HCT116 (cell line): Measurements from ENCODE around the gene NHSL1. TPM values are rescaled to one million over a fixed set of nuclear protein-coding genes. Genes with fewer than 3 reads are reported as not detected.

ENCODE experiments used
- ATAC-seq: fragments of 200-7000 bp; cut with Tn5 transposase; 2 replicates; pipeline ENCODE4 v1.9.1; 2020; ENCODE audit warnings: mild to moderate bottlenecking, moderate library complexity
- BruUV-seq: library from RNA; stranded (reverse); fragments of 400-500 nt; replicated peaks from 2 replicates; lab custom pipeline; 2021; lab: Mats Ljungman, UMichigan
- CTCF ChIA-PET: fragments of 300-600 bp; sonication (Branson Sonifier 250); formaldehyde crosslinking; loops from one replicate; lab custom pipeline; 2021; ENCODE audit warnings: antibody characterized with exemption; lab: Charles Lee
- POLR2A ChIA-PET: fragments of 300-600, 350-600 bp; sonication (Branson Sonifier 250); formaldehyde crosslinking; loops from one replicate; lab custom pipeline; 2021; ENCODE audit warnings: antibody characterized with exemption; lab: Charles Lee
- RAD21 ChIA-PET, 2 experiments: fragments of 300-600 bp; sonication (Branson Sonifier 250); formaldehyde crosslinking; loops; one replicate each; lab custom pipeline; 2023; ENCODE audit warnings: low total read pairs in 2 of 2; ENCODE audit not compliant: uncharacterized antibody in 2 of 2, unreplicated experiment in 2 of 2, low non-redundant PET in 1 of 2; lab: Charles Lee
- DNase-seq: peaks from one replicate; pipeline ENCODE4 v3.0.0-alpha.2; 2010; ENCODE audit warnings: low read depth, low spot score
- H2AFZ ChIP-seq: fragments of 200-600 bp; shearing (Covaris generic), sonication (generic); 2 replicates; pipeline ENCODE4 v1.6.1; 2017; ENCODE audit warnings: low read depth, mixed run types, mixed read lengths, antibody characterized with exemption, low read length; ENCODE audit not compliant: poor library complexity, severe bottlenecking
- H3K27ac ChIP-seq: 2 replicates; pipeline ENCODE4 v1.5.1; 2012; ENCODE audit warnings: low read depth, low read length
- H3K27me3 ChIP-seq: fragments of 200-600 bp; sonication (generic); 2 replicates; pipeline ENCODE4 v1.6.1; 2016; ENCODE audit warnings: mixed run types, low read length, mixed read lengths; ENCODE audit not compliant: insufficient read depth
- H3K36me3 ChIP-seq, 2 experiments: fragments of 200-500 bp in 1 of 2; fragments of 200-600 bp in 1 of 2; sonication (Bioruptor generic) in 1 of 2; sonication (generic) in 1 of 2; 2 replicates each; pipeline versions ENCODE4 v1.5.1 to v1.6.1; 2014 to 2016; ENCODE audit warnings: low read length in 2 of 2, inconsistent platforms in 1 of 2, mixed read lengths in 1 of 2, mixed run types in 1 of 2; ENCODE audit not compliant: insufficient read depth in 2 of 2, control insufficient read depth in 1 of 2
- H3K4me1 ChIP-seq, 2 experiments: fragments of 200-600 bp in 1 of 2; sonication (generic) in 1 of 2; 2 replicates each; pipeline versions ENCODE4 v1.5.1 to v1.6.1; 2012 to 2017; ENCODE audit warnings: low read length in 2 of 2, inconsistent platforms in 1 of 2, mild to moderate bottlenecking in 1 of 2, mixed read lengths in 1 of 2, mixed run types in 1 of 2, moderate library complexity in 1 of 2; ENCODE audit not compliant: insufficient read depth in 2 of 2, control insufficient read depth in 1 of 2
- H3K4me2 ChIP-seq: fragments of 200-600 bp; sonication (generic); 2 replicates; pipeline ENCODE4 v1.6.1; 2017; ENCODE audit warnings: mixed run types, low read length, mixed read lengths
- H3K4me3 ChIP-seq, 2 experiments: fragments of 200-600 bp in 1 of 2; sonication (generic) in 1 of 2; replicated peaks in 1 of 2; 2 replicates each; pipeline ENCODE4 v1.5.1; 2011 to 2016; ENCODE audit warnings: low read length in 2 of 2, control low read depth in 1 of 2, low read depth in 1 of 2, mild to moderate bottlenecking in 1 of 2, mixed read lengths in 1 of 2, mixed run types in 1 of 2
- H3K79me2 ChIP-seq: fragments of 200-600 bp; sonication (generic); 2 replicates; pipeline ENCODE4 v1.6.1; 2017; ENCODE audit warnings: mild to moderate bottlenecking, mixed run types, low read length, moderate library complexity, mixed read lengths; ENCODE audit not compliant: insufficient read depth
- H3K9ac ChIP-seq: fragments of 200-600 bp; sonication (generic); 2 replicates; pipeline ENCODE4 v1.6.1; 2016; ENCODE audit warnings: low read length, mixed read lengths
- H3K9me2 ChIP-seq: fragments of 200-600 bp; sonication (generic), shearing (Covaris generic); 2 replicates; pipeline ENCODE4 v1.6.1; 2017; ENCODE audit warnings: mixed run types, mild to moderate bottlenecking, moderate library complexity; ENCODE audit not compliant: insufficient read depth
- H3K9me3 ChIP-seq, 2 experiments: fragments of 200-500 bp in 1 of 2; fragments of 200-600 bp in 1 of 2; sonication (Bioruptor generic) in 1 of 2; sonication (generic) in 1 of 2; 2 replicates each; pipeline ENCODE4 v1.6.1; 2014 to 2017; ENCODE audit warnings: low read length in 2 of 2, mixed read lengths in 2 of 2, inconsistent platforms in 1 of 2, low read depth in 1 of 2, mild to moderate bottlenecking in 1 of 2, mixed run types in 1 of 2, moderate library complexity in 1 of 2; ENCODE audit not compliant: control insufficient read depth in 1 of 2, insufficient read depth in 1 of 2
- H4K20me1 ChIP-seq: fragments of 200-600 bp; sonication (generic), shearing (Covaris generic); 2 replicates; pipeline ENCODE4 v1.6.1; 2017; ENCODE audit warnings: mixed run types, mild to moderate bottlenecking, moderate library complexity; ENCODE audit not compliant: insufficient read depth
- CBX3 ChIP-seq: IDR thresholded peaks from 2 replicates; pipeline ENCODE4 v1.6.1; 2012; ENCODE audit warnings: low read depth
- CEBPB ChIP-seq: IDR thresholded peaks from 2 replicates; pipeline ENCODE4 v1.6.1; 2012; ENCODE audit warnings: low read depth
- CTCF ChIP-seq, 3 experiments: fragments of 200-600 bp in 1 of 3; sonication (generic) in 1 of 3; IDR thresholded peaks in 2 of 3; conservative IDR thresholded peaks in 1 of 3; 2 replicates each; pipeline ENCODE4 v1.5.1; 2012 to 2017; ENCODE audit warnings: low read depth in 2 of 3, low read length in 2 of 3, antibody characterized with exemption in 1 of 3, borderline replicate concordance in 1 of 3, control low read depth in 1 of 3, mild to moderate bottlenecking in 1 of 3, mixed read lengths in 1 of 3, mixed run types in 1 of 3, moderate library complexity in 1 of 3; ENCODE audit not compliant: insufficient read depth in 1 of 3
- EZH2 ChIP-seq: fragments of 200-600 bp; sonication (generic); IDR thresholded peaks from 2 replicates; pipeline ENCODE4 v1.6.1; 2017; ENCODE audit warnings: antibody characterized with exemption, mixed run types
- EZH2phosphoT487 ChIP-seq: fragments of 200-600 bp; IDR thresholded peaks from 2 replicates; pipeline ENCODE4 v1.6.1; 2018; ENCODE audit warnings: antibody characterized with exemption, borderline replicate concordance
- FOSL1 ChIP-seq: IDR thresholded peaks from 2 replicates; pipeline ENCODE4 v1.6.1; 2012; ENCODE audit warnings: low read depth
- MAX ChIP-seq: IDR thresholded peaks from 2 replicates; pipeline ENCODE4 v1.6.1; 2012
- POLR2A ChIP-seq: IDR thresholded peaks from 2 replicates; pipeline ENCODE4 v1.7.0; 2011; ENCODE audit warnings: borderline replicate concordance; ENCODE audit not compliant: insufficient read depth, insufficient read length; ENCODE audit errors: extremely low read depth
- POLR2AphosphoS5 ChIP-seq: IDR thresholded peaks from 2 replicates; pipeline ENCODE4 v1.6.1; 2011; ENCODE audit warnings: mild to moderate bottlenecking, low read depth, low read length, moderate library complexity
- RAD21 ChIP-seq: IDR thresholded peaks from 2 replicates; pipeline ENCODE4 v1.6.1; 2012; ENCODE audit warnings: low read depth, mild to moderate bottlenecking
- REST ChIP-seq: IDR thresholded peaks from 2 replicates; pipeline ENCODE4 v1.6.1; 2012; ENCODE audit warnings: low read depth
- SIN3A ChIP-seq: IDR thresholded peaks from 2 replicates; pipeline ENCODE4 v1.6.1; 2012; ENCODE audit warnings: low read depth
- SP1 ChIP-seq: IDR thresholded peaks from 2 replicates; pipeline ENCODE4 v1.6.1; 2012; ENCODE audit warnings: low read depth
- SRF ChIP-seq: IDR thresholded peaks from 2 replicates; pipeline ENCODE4 v1.6.1; 2012; ENCODE audit warnings: low read depth
- TCF7L2 ChIP-seq: IDR thresholded peaks from 2 replicates; pipeline ENCODE4 v1.7.0; 2011; ENCODE audit warnings: borderline replicate concordance, inconsistent platforms; ENCODE audit not compliant: insufficient read depth, insufficient read length; ENCODE audit errors: extremely low read depth
- YY1 ChIP-seq: IDR thresholded peaks from 2 replicates; pipeline ENCODE4 v1.6.1; 2011; ENCODE audit warnings: low read length, low read depth, moderate library complexity, mild to moderate bottlenecking; ENCODE audit not compliant: insufficient replicate concordance; ENCODE audit errors: extremely low read depth
- ZBTB33 ChIP-seq: IDR thresholded peaks from 2 replicates; pipeline ENCODE4 v1.6.1; 2011; ENCODE audit warnings: mild to moderate bottlenecking, low read length, moderate library complexity; ENCODE audit not compliant: insufficient replicate concordance; ENCODE audit errors: extremely low read depth
- ZFX ChIP-seq: fragments of 450-650 bp; IDR thresholded peaks from 2 replicates; pipeline ENCODE4 v1.6.1; 2017
- intact Hi-C: fragments of 100-400 bp; cut with micrococcal nuclease; formaldehyde crosslinking; loops from 2 replicates; pipeline ENCODE4 v1.10.0; 2022
- total RNA-seq: library from RNA; stranded (reverse); gene quantifications from one replicate; pipeline ENCODE4 v1.2.1, GENCODE V29; 2021; ENCODE audit not compliant: unreplicated experiment

NHSL1 gene
- total RNA-seq, 1 experiment from 2014 or later: 15.4 TPM

GRCh38 chr6:138403801-138404665 lies 95.3 kb downstream of the NHSL1 start, which contains the start of gene HEBP2:
Gene HEBP2, plus strand, starts transcription at chr6:138404223. Its CDS starts 273 bp downstream, at chr6:138404496.
- DNase-seq: peak; percentile 89
- Histone ChIP-seq H3K9ac (peak within 1 kb of the TSS; percentile 82), H3K4me2 (peak within 1 kb of the TSS; percentile 79), H3K79me2 (no peaks in the 10 kb centered on the region; the same call in 1 of the 2 replicates), H3K4me3 (peak within 1 kb of the TSS; percentile 77 to 84), H3K9me3 (no peaks in the 10 kb centered on the region), H2AFZ (no peak within 1 kb of the TSS), H3K4me1 (peaks cover 8 to 20% of the 10 kb centered on the region in 2 experiments; a peak in 3 of 4 replicates), H3K36me3 (peaks cover 19 to 25% of the 10 kb centered on the region in 2 experiments; a peak in 3 of 4 replicates), H4K20me1 (no peaks in the 10 kb centered on the region), H3K9me2 (no peaks in the 10 kb centered on the region; the same call in 1 of the 2 replicates), H3K27ac (peak within 1 kb of the TSS; percentile 80), H3K27me3 (no peaks in the 10 kb centered on the region)
- peak; percentile 93 for ATAC-seq
- CTCF ChIA-PET: interaction anchor here (0.6 to 1.5 kb wide), 6 partner anchors 14 to 288 kb away, joined by 3 to 10 read pairs (median 4); no protein-coding TSS in a partner anchor
- RAD21 ChIA-PET: no interaction called here
- BruUV-seq: no TSS peak
- intact Hi-C loops: loop anchor here (1.0 to 2.0 kb wide), 3 partner anchors 115 to 403 kb away; no protein-coding TSS in a partner anchor
- POLR2A ChIA-PET: no interaction called here
- TF ChIP-seq CTCF (IDR thresholded peaks at IDR 0.05 in 2 of 3, conservative IDR thresholded peaks at IDR 0.05 in 1 of 3; ENCODE audit: borderline replicate concordance in 1 of 3, insufficient read depth in 1 of 3, low read depth in 2 of 3, low read length in 2 of 3) (peak; percentile 54 to 57 (median 54)), ZBTB33 (no peak), POLR2AphosphoS5 (peak; percentile 86), TCF7L2 (peak; percentile 82), EZH2 (no peak), POLR2A (peak; percentile 39), CBX3 (peak; percentile 53; the same call in 1 of the 2 replicates), EZH2phosphoT487 (no peak), SRF (no peak; the same call in 1 of the 2 replicates), RAD21 (peak; percentile 72), REST (no peak), SP1 (peak; percentile 89), ZFX (peak; percentile 90), YY1 (peak; percentile 56), SIN3A (peak; percentile 65), FOSL1 (no peak), MAX (peak; percentile 89), CEBPB (no peak; the same call in 1 of the 2 replicates)
